Caco-2 (cell line): ENCODE results near the gene IL1RL2. TPM values are rescaled to one million over a fixed set of nuclear protein-coding genes. Genes with fewer than 3 reads are reported as not detected.

ENCODE experiments used
- BruUV-seq: library from RNA; stranded (reverse); fragments of 400-500 nt; replicated peaks from 2 replicates; lab custom pipeline; 2021; lab: Mats Ljungman, UMichigan
- CTCF ChIA-PET: fragments of 300-600 bp; sonication (Branson Sonifier 250); formaldehyde crosslinking; loops from one replicate; lab custom pipeline; 2022; ENCODE audit warnings: antibody characterized with exemption; lab: Charles Lee
- POLR2A ChIA-PET: fragments of 300-600 bp; sonication (Branson Sonifier 250); formaldehyde crosslinking; loops from one replicate; lab custom pipeline; 2022; ENCODE audit warnings: antibody characterized with exemption; lab: Charles Lee
- DNase-seq, 2 experiments: peaks; one replicate each; pipeline versions ENCODE4 v3.0.0 to v3.0.0-alpha.2; 2020 to 2022
- H3K27me3 ChIP-seq: replicated peaks from 2 replicates; pipeline ENCODE4 v1.6.0; 2011; ENCODE audit warnings: low read length; ENCODE audit not compliant: control insufficient read depth, insufficient read depth
- H3K36me3 ChIP-seq: 2 replicates; pipeline ENCODE4 v1.5.1; 2011; ENCODE audit warnings: low read length; ENCODE audit not compliant: control insufficient read depth, insufficient read depth
- H3K4me1 ChIP-seq: fragments of 250-450 bp; sonication (Bioruptor Pico); 2 replicates; pipeline ENCODE4 v1.5.1; 2020; ENCODE audit warnings: mild to moderate bottlenecking
- H3K4me3 ChIP-seq: 2 replicates; pipeline ENCODE4 v1.5.1; 2011; ENCODE audit warnings: low read depth, mild to moderate bottlenecking, control low read depth, low read length
- H3K9me3 ChIP-seq: fragments of 250-450 bp; sonication (Bioruptor Pico); 2 replicates; pipeline ENCODE4 v1.5.1; 2020; ENCODE audit warnings: mild to moderate bottlenecking, moderate library complexity
- H3K27ac Mint-ChIP-seq: one replicate; pipeline ENCODE4 v1.8.0; 2022; ENCODE audit warnings: mixed read lengths; ENCODE audit not compliant: unreplicated experiment
- H3K27me3 Mint-ChIP-seq: one replicate; pipeline ENCODE4 v1.8.0; 2022; ENCODE audit warnings: mixed read lengths; ENCODE audit not compliant: insufficient read depth, unreplicated experiment
- H3K36me3 Mint-ChIP-seq: one replicate; pipeline ENCODE4 v1.8.0; 2022; ENCODE audit warnings: mild to moderate bottlenecking, mixed read lengths; ENCODE audit not compliant: insufficient read depth, unreplicated experiment
- H3K4me1 Mint-ChIP-seq: one replicate; pipeline ENCODE4 v1.8.0; 2022; ENCODE audit warnings: low read depth, mixed read lengths; ENCODE audit not compliant: unreplicated experiment
- H3K4me3 Mint-ChIP-seq: one replicate; pipeline ENCODE4 v1.8.0; 2022; ENCODE audit warnings: mild to moderate bottlenecking, moderate library complexity, mixed read lengths; ENCODE audit not compliant: unreplicated experiment
- H3K9me3 Mint-ChIP-seq: one replicate; pipeline ENCODE4 v1.8.0; 2022; ENCODE audit warnings: mixed read lengths; ENCODE audit not compliant: unreplicated experiment
- intact Hi-C: fragments of 100-400 bp; cut with micrococcal nuclease; formaldehyde crosslinking; loops from one replicate; pipeline ENCODE4 v1.10.0; 2022; ENCODE audit not compliant: unreplicated experiment
- total RNA-seq: library from RNA; stranded (reverse); gene quantifications from 2 replicates; pipeline ENCODE4 v1.2.3, GENCODE V29; 2022
- TF ChIP-seq, protein P1 (sequence below), 2 experiments: fragments of 200-600 bp in 1 of 2; IDR thresholded peaks; 1 replicate in 1 of 2; 2 replicates in 1 of 2; pipeline versions ENCODE4 v1.5.1 to v1.8.0; 2011 to 2022; ENCODE audit warnings: antibody characterized with exemption in 1 of 2, control low read depth in 1 of 2, inconsistent platforms in 1 of 2, low read depth in 1 of 2, low read length in 1 of 2, mild to moderate bottlenecking in 1 of 2, moderate library complexity in 1 of 2; ENCODE audit not compliant: insufficient read depth in 1 of 2, severe bottlenecking in 1 of 2, unreplicated experiment in 1 of 2

IL1RL2 gene
- total RNA-seq, 1 experiment from 2014 or later: not detected

DNA sequence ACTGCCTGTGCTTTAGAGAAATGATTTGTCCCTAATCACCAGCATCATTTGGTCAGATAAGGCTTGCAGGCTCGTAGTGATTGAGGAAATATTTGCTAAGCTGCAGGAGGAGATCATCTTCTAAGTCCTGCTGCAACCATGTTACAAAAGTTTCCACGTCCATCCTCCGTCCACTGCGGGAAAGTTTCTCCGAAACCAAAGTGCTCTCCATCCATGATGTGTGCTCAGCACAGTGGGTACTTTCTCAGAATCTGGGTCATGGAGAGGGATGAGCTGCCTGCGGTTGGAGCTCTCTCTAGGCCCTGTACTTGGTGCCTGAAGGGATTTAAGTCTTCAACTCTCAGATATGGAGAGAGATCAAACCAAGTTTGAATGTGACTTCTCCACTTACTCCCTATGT lies 39.3 kb downstream of the IL1RL2 start:
- ChIA-PET CTCF (no interaction called here), POLR2A (no interaction called here)
- Mint-ChIP-seq H3K4me3 (no peak overlapping the region), H3K36me3 (no peaks in the 10 kb centered on the region), H3K27me3 (no peaks in the 10 kb centered on the region), H3K4me1 (peaks cover 19% of the 10 kb centered on the region), H3K9me3 (peaks cover 16% of the 10 kb centered on the region), H3K27ac (peak overlapping the region; percentile 7)
- no peak for DNase-seq
- Histone ChIP-seq H3K4me3 (no peak overlapping the region), H3K9me3 (no peaks in the 10 kb centered on the region), H3K4me1 (peaks cover 20% of the 10 kb centered on the region), H3K27me3 (no peaks in the 10 kb centered on the region), H3K36me3 (no peaks in the 10 kb centered on the region)
- TF ChIP-seq, protein P1, sequence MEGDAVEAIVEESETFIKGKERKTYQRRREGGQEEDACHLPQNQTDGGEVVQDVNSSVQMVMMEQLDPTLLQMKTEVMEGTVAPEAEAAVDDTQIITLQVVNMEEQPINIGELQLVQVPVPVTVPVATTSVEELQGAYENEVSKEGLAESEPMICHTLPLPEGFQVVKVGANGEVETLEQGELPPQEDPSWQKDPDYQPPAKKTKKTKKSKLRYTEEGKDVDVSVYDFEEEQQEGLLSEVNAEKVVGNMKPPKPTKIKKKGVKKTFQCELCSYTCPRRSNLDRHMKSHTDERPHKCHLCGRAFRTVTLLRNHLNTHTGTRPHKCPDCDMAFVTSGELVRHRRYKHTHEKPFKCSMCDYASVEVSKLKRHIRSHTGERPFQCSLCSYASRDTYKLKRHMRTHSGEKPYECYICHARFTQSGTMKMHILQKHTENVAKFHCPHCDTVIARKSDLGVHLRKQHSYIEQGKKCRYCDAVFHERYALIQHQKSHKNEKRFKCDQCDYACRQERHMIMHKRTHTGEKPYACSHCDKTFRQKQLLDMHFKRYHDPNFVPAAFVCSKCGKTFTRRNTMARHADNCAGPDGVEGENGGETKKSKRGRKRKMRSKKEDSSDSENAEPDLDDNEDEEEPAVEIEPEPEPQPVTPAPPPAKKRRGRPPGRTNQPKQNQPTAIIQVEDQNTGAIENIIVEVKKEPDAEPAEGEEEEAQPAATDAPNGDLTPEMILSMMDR (IDR thresholded peaks at IDR 0.05; ENCODE audit: insufficient read depth in 1 of 2, low read depth in 1 of 2, low read length in 1 of 2, severe bottlenecking in 1 of 2, unreplicated experiment in 1 of 2): no peak
- intact Hi-C loops: no loop called here
- BruUV-seq: no TSS peak

DNA sequence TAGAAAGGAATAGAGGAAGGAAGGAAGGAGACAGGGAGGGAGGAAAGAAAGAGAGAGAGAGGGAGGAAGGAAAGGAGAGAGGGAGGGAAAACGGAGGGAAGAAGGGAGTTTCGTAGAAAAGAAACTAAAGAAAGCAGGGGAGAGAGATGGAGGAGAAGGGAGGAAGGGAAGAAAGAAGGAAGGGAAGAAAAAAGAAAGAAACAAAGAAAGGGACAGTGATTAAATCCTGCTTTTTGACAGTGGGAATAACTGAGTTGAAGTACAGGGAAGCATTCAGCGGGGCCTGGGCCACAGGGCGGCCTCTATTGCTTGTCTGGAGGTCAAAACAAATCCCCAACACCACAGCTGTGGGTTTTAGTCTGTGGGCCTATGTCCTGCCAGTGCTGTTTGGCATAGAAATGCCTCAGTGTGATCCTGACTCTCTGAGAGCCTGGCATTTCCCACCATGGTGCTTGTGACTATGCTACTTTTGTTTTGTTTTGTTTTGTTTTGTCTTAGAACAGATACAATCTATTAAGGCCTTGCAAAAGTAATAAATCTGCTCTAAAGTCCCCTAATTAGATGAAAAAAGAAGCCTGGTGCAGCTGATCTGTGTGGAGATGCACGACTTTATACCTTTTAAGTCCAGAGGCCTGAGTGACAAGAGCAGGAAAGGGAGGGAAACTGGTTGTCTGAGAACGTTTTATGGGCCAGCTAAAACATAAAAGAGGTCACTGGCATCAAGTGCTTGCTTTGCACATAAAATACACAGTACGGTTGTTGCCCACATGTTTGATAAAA lies 40.0 kb downstream of the IL1RL2 start:
- BruUV-seq: no TSS peak
- Mint-ChIP-seq H3K27me3 (no peaks in the 10 kb centered on the region), H3K4me1 (peaks cover 19% of the 10 kb centered on the region), H3K27ac (peak overlapping the region; percentile 7), H3K4me3 (no peak overlapping the region), H3K9me3 (peaks cover 16% of the 10 kb centered on the region), H3K36me3 (no peaks in the 10 kb centered on the region)
- no peaks in the 10 kb centered on the region for H3K9me3 ChIP-seq
- ChIA-PET POLR2A (no interaction called here), CTCF (no interaction called here)
- H3K4me3 ChIP-seq: no peak overlapping the region
- no peaks in the 10 kb centered on the region for H3K36me3 ChIP-seq
- no peaks in the 10 kb centered on the region for H3K27me3 ChIP-seq
- TF ChIP-seq, protein P1 (IDR thresholded peaks at IDR 0.05; ENCODE audit: insufficient read depth in 1 of 2, low read depth in 1 of 2, low read length in 1 of 2, severe bottlenecking in 1 of 2, unreplicated experiment in 1 of 2): no peak
- peaks cover 20% of the 10 kb centered on the region for H3K4me1 ChIP-seq
- DNase-seq: no peak
- intact Hi-C loops: no loop called here

DNA sequence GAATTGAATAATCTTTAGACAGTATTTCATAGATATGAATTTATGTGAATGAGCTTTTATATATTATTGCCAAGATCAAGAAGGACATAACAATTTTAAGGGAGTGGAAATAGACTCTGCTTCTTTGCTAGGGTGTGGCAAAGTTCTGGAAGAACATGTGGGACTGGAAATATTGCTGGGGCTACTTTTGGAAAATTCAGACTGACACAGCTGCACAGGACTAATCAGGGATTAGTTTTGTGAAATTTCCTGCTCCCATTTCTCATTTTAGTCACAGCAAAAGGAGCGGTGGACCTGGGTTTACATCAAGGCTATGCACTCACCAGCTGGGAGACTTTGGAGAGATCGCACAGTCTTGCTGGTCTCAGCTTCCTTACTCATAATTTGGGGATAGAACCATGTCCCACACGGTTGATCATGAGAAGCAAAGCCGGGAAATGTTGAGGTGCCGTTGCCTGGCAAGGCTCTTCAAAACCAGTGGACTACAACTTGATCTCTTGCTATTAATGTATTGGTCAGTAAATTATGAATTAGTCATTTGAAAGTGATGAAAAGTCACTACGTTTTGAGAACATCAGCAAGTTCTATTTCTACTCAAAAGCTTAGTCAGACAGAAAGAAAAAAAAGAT lies 42.4 kb downstream of the IL1RL2 start:
- H3K4me3 Mint-ChIP-seq: no peak overlapping the region
- ChIA-PET CTCF (no interaction called here), POLR2A (no interaction called here)
- no peak for DNase-seq
- no peak overlapping the region for H3K4me3 ChIP-seq
- H3K4me1 ChIP-seq: peaks cover 20% of the 10 kb centered on the region
- BruUV-seq: no TSS peak
- H3K27me3 ChIP-seq: no peaks in the 10 kb centered on the region
- no peaks in the 10 kb centered on the region for H3K27me3 Mint-ChIP-seq
- peaks cover 19% of the 10 kb centered on the region for H3K4me1 Mint-ChIP-seq
- H3K9me3 ChIP-seq: no peaks in the 10 kb centered on the region; the same call in 1 of the 2 replicates
- TF ChIP-seq, protein P1 (IDR thresholded peaks at IDR 0.05; ENCODE audit: insufficient read depth in 1 of 2, low read depth in 1 of 2, low read length in 1 of 2, severe bottlenecking in 1 of 2, unreplicated experiment in 1 of 2): no peak
- no peak overlapping the region for H3K27ac Mint-ChIP-seq
- no peaks in the 10 kb centered on the region for H3K36me3 ChIP-seq
- intact Hi-C loops: no loop called here
- H3K9me3 Mint-ChIP-seq: peaks cover 5% of the 10 kb centered on the region
- no peaks in the 10 kb centered on the region for H3K36me3 Mint-ChIP-seq
